Jurkat, Clone E6-1 (cell line): ENCODE results near the gene NBEAL2.
"Not testable (repeated sequence)": the region's sequence is repeated elsewhere in the genome, so short reads cannot be mapped to it uniquely, and the experiment has no call there.

ENCODE experiments used
- DNase-seq: peaks from one replicate; pipeline ENCODE4 v3.0.0-alpha.2; 2011; ENCODE audit warnings: low read depth, low spot score
- H3K4me3 ChIP-seq: 2 replicates; pipeline ENCODE4 v1.5.1; 2011; ENCODE audit warnings: mild to moderate bottlenecking, low read length, control low read depth, moderate library complexity

The NBEAL2 gene

GRCh38 chr3:46959161-46959511 lies 20.3 kb upstream of the NBEAL2 start:
- H3K4me3 ChIP-seq, result no peak overlapping the region
- peak; percentile 62 for DNase-seq

GRCh38 chr3:46960081-46960701 lies 19.3 kb upstream of the NBEAL2 start:
- no peak overlapping the region for H3K4me3 ChIP-seq
- no peak for DNase-seq

GRCh38 chr3:46960835-46961234 lies 18.6 kb upstream of the NBEAL2 start:
- DNase-seq, result no peak
- H3K4me3 ChIP-seq, result no peak overlapping the region

- no peak for DNase-seq
- H3K4me3 ChIP-seq, result no peak overlapping the region
These were observed 17.0 kb upstream of the NBEAL2 start for GRCh38 chr3:46962427-46962826.

- H3K4me3 ChIP-seq, result no peak overlapping the region
- no peak for DNase-seq
These were observed 16.5 kb upstream of the NBEAL2 start for GRCh38 chr3:46962990-46963389.

- not testable (repeated sequence) for H3K4me3 ChIP-seq, DNase-seq
These were observed 15.4 kb upstream of the NBEAL2 start for GRCh38 chr3:46964038-46964590.

GRCh38 chr3:46965151-46965550 lies 14.3 kb upstream of the NBEAL2 start:
- no peak for DNase-seq
- no peak overlapping the region for H3K4me3 ChIP-seq

GRCh38 chr3:46966811-46967210 lies 12.7 kb upstream of the NBEAL2 start:
- DNase-seq, result no peak
- H3K4me3 ChIP-seq, result no peak overlapping the region

GRCh38 chr3:46968783-46969428 lies 10.6 kb upstream of the NBEAL2 start:
- no peak overlapping the region for H3K4me3 ChIP-seq
- no peak for DNase-seq

- no peak overlapping the region for H3K4me3 ChIP-seq
- no peak for DNase-seq
These were observed 8.9 kb upstream of the NBEAL2 start for GRCh38 chr3:46970391-46971091.

- H3K4me3 ChIP-seq, result no peak overlapping the region
- no peak for DNase-seq
These were observed 8.3 kb upstream of the NBEAL2 start for GRCh38 chr3:46971151-46971550.

- no peak overlapping the region for H3K4me3 ChIP-seq
- no peak for DNase-seq
These were observed 7.7 kb upstream of the NBEAL2 start for GRCh38 chr3:46971742-46972141.

- no peak overlapping the region for H3K4me3 ChIP-seq
- DNase-seq, result no peak
These were observed 7.1 kb upstream of the NBEAL2 start for GRCh38 chr3:46972396-46972795.

- no peak for DNase-seq
- H3K4me3 ChIP-seq, result peak overlapping the region; percentile 13; the same call in 1 of the 2 replicates
These were observed 4.9 kb upstream of the NBEAL2 start for GRCh38 chr3:46974421-46975171.

- DNase-seq, result peak; percentile 98
- peak within 1 kb of the TSS; percentile 99 for H3K4me3 ChIP-seq
These were observed 2.9 kb upstream of the NBEAL2 start, which contains the start of gene CCDC12 for GRCh38 chr3:46976326-46977190. Gene CCDC12, minus strand, starts transcription at chr3:46976745. Its CDS starts 13 bp downstream, at chr3:46976732.

- DNase-seq, result no peak
- 0 out of 2 replicates have a peak overlapping the region, but pooled peaks have one; percentile 86 for H3K4me3 ChIP-seq
These were observed 1.7 kb upstream of the NBEAL2 start for GRCh38 chr3:46977811-46978195.

GRCh38 chr3:46978381-46978780 lies 1.1 kb upstream of the NBEAL2 start:
- peak overlapping the region; percentile 86 for H3K4me3 ChIP-seq
- DNase-seq, result no peak

- DNase-seq, result no peak
- H3K4me3 ChIP-seq, result peak overlapping the region; percentile 86
These were observed 562 bp downstream of the NBEAL2 start for GRCh38 chr3:46979958-46980497.
